GM21619 (cell line): Measurements from ENCODE around the gene RAC3.

Experiments
- ATAC-seq: cut with Tn5 transposase; IDR thresholded peaks from one replicate; pipeline ENCODE4 v1.9.1; 2021; ENCODE audit not compliant: unreplicated experiment

Gene RAC3

DNA sequence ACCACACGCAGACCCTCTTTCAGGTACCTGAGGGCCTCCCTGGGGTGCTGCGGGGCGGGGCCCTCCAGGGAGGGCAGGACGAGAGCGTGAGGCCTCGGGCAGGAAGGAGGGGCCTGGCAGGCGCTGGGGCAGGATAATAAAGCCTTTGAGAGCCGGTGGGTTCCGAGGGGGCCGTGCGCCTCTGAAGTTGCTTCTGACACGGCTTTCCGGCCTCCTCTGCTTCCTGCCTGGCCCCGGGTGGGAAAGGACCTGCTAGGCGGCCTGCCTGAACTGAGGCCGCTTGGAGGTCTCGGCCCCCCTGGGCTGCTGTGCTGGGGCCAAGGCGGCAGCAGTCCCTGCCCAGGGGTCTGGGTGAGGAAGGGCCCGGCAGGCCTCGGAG is 19.2 kb upstream of the RAC3 start:
- ATAC-seq, result no peak

DNA sequence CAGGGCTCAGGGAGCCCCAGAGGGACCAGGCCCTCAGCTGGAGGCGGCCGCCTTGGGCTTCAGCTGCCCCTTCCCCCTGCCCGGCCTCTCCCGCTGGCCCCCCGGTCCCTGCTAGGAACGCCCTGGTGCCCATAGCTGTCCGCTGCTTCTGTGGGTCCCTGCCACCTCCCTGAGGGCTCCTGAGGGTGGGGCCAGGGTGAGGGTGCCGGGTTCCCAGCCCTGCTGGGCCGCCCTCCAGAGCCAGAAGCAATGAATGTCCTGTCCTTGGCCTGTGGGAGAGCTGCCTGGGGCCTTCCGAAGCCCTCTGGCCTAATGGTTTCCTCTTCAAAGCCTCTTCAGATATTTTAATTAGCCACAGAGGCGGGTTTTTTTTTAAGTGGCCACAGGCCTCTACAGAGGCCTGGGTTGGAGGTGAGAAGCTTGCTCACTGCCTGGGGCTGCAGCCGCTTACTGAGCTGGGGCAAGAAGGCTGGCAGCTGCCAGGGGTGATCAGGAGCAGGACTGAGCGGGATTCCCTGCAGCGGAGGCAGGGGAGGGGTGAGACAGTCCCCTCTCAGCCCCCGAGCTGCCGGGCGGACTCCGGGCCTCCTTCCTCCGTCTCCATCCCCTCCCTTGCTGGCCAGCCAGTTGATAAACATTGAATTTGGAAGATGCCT is 18.7 kb upstream of the RAC3 start:
- ATAC-seq, result no peak

DNA sequence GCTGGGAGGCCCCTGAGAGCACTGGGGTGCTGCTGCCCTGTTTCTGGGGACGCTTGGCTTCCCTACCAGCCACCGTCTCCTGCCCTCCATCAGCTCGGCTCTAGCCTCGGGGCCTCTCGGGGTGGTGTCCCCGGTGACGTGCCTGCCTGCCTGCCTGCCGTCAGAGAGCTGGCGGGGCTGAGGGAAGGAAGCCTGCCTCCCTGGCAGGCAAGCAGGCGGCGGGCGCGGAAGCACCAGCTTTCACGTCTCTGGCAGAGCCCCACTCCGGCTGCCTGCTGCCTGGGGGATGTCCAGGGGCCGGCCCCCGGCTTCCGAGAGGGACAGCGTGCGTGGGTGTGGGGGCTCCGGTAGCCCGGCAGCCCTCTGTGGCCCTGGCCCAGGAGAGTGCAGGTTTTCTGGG is 18.1 kb upstream of the RAC3 start:
- no peak for ATAC-seq

DNA sequence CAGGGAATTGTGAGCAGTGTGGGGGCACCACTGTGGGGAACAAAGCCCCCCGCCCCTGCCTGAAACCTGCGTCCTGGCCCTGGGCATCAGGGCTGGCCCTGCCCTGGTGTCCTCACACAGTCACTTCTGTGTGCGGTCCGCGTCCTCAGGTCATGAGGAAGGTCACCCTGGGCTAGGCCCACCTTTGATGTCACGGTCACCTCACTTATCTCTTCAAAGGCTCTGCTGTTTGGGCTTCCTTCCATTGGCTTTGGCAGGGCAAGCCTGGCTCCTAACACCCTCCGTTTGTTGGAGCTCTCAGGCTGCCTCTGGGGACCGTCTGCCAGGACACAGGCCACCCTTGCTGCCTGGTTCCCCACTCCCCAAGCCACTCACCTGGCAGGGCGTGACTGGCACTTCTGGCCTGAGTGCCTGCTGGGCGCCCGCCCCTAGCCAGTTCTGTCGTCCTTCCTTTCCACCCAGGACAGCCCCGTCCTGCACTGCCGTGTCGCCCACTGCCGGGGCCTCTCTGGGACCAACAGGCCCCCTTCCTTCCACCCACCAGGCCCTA is 17.6 kb upstream of the RAC3 start:
- no peak for ATAC-seq

DNA sequence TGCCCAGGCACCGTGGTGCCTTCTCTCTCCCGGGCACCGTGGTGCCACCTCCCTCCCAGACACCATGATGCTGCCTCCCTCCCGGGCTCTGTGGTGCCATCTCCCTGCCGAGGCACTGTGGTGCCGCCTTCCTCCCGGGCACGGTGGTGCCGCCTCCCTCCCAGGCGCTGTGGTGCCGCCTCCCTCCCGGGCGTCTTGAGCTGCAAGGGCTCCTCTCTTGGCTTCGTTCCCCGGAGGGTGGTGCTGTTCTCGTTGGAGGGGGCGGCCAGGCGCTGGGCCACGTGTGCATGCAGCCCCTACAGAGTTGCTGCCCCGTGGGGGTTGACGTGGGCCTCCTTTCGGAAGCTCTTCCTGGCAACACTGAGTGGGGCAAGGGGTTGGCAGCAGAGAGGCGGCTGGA is 17.0 kb upstream of the RAC3 start:
- no peak for ATAC-seq

- ATAC-seq, result no peak
Measured at GRCh38 chr17:82014971-82015310, 16.5 kb upstream of the RAC3 start.

GRCh38 chr17:82015311-82015971 is 16.0 kb upstream of the RAC3 start:
- ATAC-seq, result no peak

DNA sequence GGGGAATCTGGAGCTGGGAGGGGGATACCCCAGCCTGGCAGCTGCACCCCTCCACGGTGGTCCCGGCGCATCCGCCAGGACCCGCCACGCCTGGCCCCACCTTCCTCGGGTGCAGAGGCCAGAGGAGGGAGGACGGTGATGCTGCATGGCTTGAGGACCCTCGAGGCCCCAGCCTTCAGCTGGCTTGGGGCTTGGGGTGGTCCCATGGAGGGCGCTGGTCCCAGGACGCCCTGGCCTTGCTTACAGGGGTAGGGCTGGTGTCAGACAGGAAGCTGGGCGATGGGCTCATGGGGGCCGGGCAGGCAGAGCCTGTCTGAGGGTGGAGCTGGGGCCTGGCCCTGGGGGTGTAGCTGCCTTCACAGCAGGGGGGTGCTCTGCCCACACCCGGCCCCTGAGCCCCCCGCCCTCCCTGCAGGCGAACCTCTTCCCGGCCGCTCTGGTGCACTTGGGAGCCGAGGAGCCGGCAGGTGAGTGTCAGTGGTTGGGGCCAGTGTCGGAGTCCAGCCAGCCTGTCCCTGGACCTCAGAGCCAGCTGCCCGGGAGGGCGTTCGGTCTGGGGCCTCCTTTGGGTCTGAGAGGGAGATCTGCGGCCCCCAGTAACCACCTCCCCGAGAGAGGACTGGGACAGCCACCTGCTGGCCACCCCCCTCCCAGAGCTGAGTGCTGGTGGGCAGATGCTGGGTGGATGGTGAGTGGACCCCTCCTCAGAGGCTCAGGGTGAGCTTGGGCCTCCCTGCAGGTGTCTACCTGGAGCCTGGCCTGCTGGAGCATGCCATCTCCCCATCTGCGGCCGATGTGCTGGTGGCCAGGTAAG is 15.2 kb upstream of the RAC3 start:
- ATAC-seq, result no peak

GRCh38 chr17:82016875-82017459 is 14.5 kb upstream of the RAC3 start:
- ATAC-seq, result no peak

DNA sequence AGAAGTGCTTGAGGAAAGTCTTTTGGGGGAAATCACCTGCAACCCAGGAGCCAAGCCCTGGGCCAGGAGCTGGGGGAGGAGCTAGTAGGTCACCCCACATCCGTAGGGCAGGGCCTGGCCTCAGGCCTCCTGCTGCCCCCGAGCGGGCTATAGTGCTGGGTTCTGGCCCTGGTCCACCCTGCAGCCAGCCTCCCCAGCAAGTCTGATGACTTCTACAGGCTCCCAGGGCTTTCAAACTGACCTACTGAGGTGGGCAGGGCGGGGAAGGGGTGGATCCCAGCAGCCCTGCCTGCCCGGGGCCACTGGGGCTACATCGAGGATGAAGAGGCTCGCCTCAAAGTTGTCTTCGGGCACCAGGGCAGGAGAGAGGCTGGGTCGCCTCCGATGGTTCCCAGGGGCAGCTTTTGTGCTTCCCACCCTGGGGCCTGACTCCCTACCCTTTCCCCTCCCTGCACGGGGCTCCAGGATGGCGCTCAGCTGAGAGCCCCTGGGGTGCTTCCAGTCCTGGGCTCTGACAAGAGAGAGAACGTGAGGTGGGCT is 13.8 kb upstream of the RAC3 start:
- no peak for ATAC-seq

GRCh38 chr17:82018152-82018988 is 13.1 kb upstream of the RAC3 start:
- no peak for ATAC-seq

GRCh38 chr17:82018989-82019689 is 12.3 kb upstream of the RAC3 start:
- no peak for ATAC-seq

GRCh38 chr17:82019690-82020571 is 11.5 kb upstream of the RAC3 start:
- no peak for ATAC-seq

DNA sequence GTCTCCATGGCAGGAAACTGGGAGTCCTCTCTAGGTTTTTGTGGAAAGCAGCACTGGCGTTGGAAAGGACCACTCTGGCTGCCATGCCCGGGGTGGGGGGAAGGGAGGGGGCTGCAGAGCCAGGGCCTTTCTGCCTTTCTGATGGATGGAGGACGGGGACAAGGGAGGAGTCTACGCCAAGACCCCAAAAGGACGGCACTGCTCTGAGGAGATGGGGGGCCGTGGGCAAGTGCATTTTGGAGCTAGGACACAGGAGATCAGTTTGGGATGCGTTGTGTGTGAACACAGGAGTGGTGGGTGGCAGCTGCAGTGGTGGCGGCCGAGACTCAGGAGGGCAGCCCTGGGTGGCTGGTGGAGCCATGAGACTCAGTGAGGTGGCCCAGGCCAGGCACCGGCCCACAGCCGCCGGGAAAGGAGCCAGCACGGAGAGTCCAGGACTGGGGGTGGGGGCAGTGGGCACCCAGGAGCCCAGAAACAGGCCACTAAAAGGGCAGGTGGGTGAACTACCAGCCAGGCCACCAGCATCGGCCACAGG is 10.8 kb upstream of the RAC3 start:
- no peak for ATAC-seq

- ATAC-seq, result no peak
Measured at GRCh38 chr17:82021107-82021899, 10.2 kb upstream of the RAC3 start.

GRCh38 chr17:82021900-82022309 is 9.6 kb upstream of the RAC3 start:
- no peak for ATAC-seq

DNA sequence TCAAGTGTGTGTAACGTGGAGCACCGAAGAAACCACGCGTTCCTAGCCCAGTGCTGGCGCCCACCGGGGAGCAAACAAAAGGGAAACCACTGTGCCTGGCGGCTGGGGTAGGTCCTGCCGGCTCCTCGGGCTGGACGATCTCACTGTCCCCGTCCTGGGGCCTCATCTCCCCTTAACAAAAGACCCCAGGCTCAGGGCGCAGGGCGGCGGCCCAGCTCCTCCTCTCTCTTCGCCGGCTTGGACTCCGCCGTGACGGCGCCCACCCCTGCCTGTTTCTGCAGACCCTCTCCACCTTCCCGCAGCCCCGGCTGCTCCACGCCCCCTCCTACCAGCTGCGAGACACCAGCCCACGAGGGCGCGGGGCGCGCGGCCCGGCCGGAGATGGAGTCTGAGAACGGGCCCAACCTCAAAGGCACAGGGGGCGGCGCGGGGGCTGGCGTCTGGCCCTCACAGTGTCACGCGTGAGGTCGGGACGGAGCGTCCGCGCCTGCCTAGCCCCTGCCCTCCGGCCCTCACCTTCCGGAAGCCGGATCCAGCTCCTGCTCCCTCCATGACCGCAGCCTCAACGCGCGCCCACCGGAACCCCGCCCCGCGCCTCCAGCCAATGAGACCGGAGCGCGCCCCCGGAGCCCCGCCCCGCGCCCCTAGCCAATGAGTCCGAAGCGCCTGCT is 9.0 kb upstream of the RAC3 start, which contains the start of gene CENPX:
CENPX (minus strand) TSS at position 569 of the 671 bp plus-strand sequence; CDS start at position 552, 17 bp downstream.
- ATAC-seq, result no peak
